ENCODE measurements around the gene SPTB. TPM values are rescaled to one million over a fixed set of nuclear protein-coding genes. Genes with fewer than 3 reads are reported as not detected.

Gene SPTB
- total RNA-seq, 2 donors from 2014 or later = 0.15 to 0.29 TPM

DNA sequence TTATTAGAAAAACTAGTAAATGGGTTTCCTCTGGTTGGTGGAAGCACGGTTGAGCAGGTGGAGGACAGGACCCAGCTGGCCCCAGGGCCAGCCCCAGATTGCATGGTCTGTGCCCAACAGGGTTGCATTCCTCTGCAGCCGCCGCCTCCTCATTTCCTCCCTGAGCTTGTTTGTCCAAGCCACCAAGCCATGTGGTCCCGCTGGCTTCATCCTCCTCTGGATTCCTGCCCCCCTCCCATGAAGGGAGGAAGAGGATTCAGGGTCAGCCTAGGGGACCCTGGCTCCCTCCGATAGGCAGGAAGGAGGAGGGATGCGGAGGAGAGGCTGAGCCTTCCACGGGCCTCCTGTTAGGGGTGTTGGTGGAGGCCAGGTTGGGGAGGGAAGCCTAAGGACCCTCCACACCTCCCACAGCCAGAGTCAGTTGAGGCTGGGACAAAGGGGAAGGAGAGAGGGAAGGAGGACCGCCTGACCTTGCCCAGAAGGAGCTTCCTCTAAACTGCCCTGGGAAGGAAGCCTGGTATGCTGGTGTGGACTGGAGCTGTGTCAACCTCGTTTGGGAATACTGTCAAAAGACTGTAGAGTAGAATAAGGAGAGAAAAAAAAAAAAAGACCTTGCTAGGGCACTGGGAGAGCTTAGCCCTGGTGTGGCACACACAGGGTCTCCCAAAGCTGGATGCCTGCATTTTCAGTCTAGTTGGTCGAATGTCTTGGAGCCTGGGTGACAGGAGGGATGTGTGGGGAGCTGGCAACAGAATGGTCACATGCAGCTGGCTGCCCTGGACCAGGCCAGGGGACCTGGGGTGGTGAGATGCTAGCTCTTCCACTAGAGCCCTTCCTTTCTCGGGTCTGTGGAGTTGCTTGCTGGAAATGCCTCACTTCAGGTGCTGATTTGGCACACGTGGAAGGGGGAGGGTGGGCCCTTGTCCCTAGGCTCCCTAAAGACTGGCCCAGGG is 133.1 kb downstream of the SPTB start:
- H3K4me3 Mint-ChIP-seq = no peak overlapping the region
- no peak for ATAC-seq (replicated peaks)
- H3K4me1 Mint-ChIP-seq = peaks cover 26% of the 10 kb centered on the region
- H3K36me3 Mint-ChIP-seq (ENCODE audit: low read depth) = peaks cover 29% of the 10 kb centered on the region
- no peaks in the 10 kb centered on the region for H3K9me3 Mint-ChIP-seq
- H3K27me3 Mint-ChIP-seq = no peaks in the 10 kb centered on the region
- peak overlapping the region; percentile 18 for H3K27ac Mint-ChIP-seq

DNA sequence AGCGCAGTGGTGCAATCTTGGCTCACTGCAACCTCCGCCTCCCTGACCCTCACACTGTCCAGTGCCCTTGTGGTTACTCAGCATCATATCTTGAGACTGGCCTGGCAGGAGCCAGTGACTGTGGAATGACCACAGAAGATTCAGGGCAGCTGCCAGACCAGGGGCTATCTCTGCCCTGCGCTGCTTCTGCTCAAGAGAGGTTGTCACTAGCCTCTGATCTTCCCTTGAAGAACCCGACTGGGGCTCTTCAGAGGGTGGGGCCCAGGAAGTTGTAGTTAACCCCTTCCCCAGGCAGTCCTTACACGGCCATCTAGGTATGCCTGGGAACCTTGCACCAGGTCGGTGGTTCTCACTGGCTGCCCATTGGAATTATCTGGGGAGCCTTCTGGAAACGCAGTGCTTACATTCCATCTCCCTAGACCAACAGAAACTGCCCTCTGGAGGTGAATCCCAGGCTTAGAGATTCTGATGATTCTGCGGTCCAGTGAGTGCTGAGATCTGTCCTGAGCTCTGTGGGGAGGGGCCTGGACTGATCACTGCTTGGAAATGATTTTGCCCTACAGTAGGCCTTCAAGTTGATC is 134.1 kb downstream of the SPTB start:
- ATAC-seq (replicated peaks) = no peak
- H3K27me3 Mint-ChIP-seq = no peaks in the 10 kb centered on the region
- H3K4me1 Mint-ChIP-seq = peaks cover 31% of the 10 kb centered on the region
- peak overlapping the region; percentile 18 for H3K27ac Mint-ChIP-seq
- H3K4me3 Mint-ChIP-seq = no peak overlapping the region
- peaks cover 39% of the 10 kb centered on the region for H3K36me3 Mint-ChIP-seq (ENCODE audit: low read depth)
- H3K9me3 Mint-ChIP-seq = no peaks in the 10 kb centered on the region

DNA sequence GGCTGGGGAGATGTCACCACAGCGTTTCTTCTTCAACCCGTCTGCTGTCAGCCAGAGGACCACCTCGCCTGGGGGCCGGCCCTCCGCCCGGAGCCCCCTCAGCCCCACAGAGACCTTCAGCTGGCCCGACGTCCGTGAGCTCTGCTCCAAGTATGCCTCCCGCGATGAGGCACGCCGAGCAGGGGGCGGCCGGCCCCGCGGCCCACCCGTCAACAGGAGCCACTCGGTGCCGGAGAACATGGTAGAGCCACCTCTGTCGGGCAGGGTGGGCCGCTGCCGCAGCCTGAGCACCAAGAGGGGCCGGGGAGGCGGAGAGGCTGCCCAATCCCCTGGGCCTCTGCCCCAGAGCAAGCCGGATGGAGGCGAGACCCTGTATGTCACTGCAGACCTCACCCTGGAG is 136.6 kb downstream of the SPTB start:
- Mint-ChIP-seq H3K27me3 (no peaks in the 10 kb centered on the region), H3K4me1 (peaks cover 31% of the 10 kb centered on the region), H3K27ac (no peak overlapping the region), H3K4me3 (no peak overlapping the region), H3K36me3 (ENCODE audit: low read depth) (peaks cover 50% of the 10 kb centered on the region), H3K9me3 (no peaks in the 10 kb centered on the region)
- no peak for ATAC-seq (replicated peaks)

DNA sequence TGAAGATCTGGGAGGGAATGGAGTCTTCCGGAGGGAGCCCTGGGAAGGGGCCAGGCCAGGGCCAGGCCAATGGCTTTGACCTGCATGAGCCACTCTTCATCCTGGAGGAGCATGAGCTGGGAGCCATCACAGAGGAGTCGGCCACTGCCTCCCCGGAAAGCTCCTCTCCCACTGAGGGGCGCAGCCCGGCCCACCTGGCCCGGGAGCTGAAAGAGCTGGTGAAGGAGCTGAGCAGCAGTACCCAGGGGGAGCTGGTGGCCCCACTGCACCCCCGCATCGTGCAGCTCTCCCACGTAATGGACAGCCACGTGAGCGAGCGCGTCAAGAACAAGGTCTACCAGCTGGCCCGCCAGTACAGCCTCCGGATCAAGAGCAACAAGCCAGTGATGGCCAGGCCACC is 137.7 kb downstream of the SPTB start:
- H3K4me1 Mint-ChIP-seq = peaks cover 25% of the 10 kb centered on the region
- no peaks in the 10 kb centered on the region for H3K9me3 Mint-ChIP-seq
- no peak for ATAC-seq (replicated peaks)
- H3K4me3 Mint-ChIP-seq = no peak overlapping the region
- H3K27me3 Mint-ChIP-seq = no peaks in the 10 kb centered on the region
- peaks cover 50% of the 10 kb centered on the region for H3K36me3 Mint-ChIP-seq (ENCODE audit: low read depth)
- H3K27ac Mint-ChIP-seq = no peak overlapping the region

DNA sequence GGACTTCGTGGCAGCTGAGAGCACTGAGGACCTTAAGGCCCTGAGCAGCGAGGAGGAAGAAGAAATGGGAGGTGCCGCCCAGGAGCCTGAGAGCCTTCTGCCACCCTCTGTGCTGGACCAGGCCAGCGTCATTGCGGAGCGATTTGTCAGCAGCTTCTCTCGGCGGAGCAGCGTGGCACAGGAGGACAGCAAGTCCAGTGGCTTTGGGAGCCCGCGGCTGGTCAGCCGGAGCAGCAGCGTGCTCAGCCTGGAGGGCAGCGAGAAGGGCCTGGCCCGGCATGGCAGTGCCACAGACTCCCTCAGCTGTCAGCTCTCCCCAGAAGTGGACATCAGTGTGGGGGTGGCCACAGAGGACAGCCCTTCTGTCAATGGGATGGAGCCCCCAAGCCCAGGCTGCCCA is 138.5 kb downstream of the SPTB start:
- Mint-ChIP-seq H3K4me3 (no peak overlapping the region), H3K36me3 (ENCODE audit: low read depth) (peaks cover 50% of the 10 kb centered on the region), H3K9me3 (no peaks in the 10 kb centered on the region), H3K27ac (peak overlapping the region; percentile 67), H3K27me3 (no peaks in the 10 kb centered on the region), H3K4me1 (peaks cover 20% of the 10 kb centered on the region)
- ATAC-seq (replicated peaks) = no peak

DNA sequence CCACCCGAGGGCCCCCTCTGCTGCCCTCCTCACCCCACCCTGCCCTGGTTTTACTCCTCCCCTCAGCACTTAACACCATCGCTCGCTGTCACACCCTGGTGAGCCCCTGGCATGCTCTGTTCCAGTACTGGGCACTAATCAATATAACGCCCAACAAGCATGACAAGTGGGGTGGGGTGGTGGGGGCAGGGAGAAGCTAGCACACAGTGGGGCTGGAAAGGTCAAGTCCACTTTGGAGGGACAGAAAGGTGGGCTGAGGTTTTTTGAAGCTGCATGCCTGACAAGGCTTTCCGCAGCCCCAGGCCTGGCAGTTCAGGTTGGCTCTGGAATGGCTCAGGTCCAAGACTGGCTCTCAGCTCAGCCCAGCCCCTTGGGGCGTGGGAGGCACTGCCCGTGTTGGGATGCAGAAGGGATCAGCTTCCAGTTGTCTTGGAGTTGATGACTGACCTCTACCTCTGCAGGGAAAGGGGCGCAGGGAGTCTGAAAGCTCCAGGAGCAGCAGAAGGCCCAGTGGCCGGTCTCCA is 141.4 kb downstream of the SPTB start:
- Mint-ChIP-seq H3K27me3 (no peaks in the 10 kb centered on the region), H3K9me3 (no peaks in the 10 kb centered on the region), H3K4me1 (peaks cover 23% of the 10 kb centered on the region), H3K36me3 (ENCODE audit: low read depth) (peaks cover 43% of the 10 kb centered on the region), H3K4me3 (no peak overlapping the region), H3K27ac (no peak overlapping the region)
- ATAC-seq (replicated peaks) = no peak

DNA sequence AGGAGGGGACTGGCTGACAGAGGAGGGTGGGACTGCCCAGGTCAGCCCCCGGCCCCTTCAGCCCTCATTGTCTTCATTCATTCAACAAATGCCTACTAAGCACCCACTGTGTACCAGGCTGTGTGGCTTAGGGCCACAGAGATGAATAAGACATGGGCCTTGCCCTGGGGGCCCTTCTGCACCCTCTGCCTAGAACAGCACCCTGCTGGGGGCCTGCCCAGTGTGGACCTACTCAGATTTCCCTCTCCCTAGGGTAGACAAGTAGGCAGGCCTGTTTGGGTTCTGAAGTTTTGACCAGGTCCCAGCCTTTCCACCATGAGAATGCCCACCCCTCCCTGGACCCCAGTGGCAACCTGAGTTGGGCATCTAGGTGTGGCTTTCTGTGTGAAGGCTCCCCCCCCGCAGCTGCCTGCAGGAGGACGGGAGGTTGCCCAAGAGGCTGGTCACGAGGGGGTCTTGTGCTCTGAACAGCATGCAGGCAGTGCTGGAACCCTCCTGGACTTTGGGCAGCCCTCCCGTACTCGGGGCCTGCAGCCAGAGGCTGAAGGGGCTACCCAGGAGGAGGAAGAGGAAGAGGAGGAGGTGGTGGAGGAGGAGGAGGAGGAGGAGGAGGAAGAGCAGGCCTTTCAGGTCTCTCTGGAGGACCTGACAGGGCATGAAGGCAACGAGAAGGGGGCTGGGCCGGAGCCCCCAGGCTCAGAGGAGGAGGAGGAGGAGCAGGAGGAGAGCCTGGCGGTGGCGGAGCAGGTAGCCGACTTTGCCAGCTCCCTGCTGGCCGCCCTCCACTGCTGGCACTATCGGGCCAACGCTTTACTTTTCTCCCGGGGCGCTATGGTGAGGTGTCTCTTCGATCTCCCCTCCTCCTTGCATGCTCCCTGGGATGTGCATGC is 142.1 kb downstream of the SPTB start:
- H3K4me3 Mint-ChIP-seq = no peak overlapping the region
- no peak for ATAC-seq (replicated peaks)
- peaks cover 48% of the 10 kb centered on the region for H3K36me3 Mint-ChIP-seq (ENCODE audit: low read depth)
- H3K4me1 Mint-ChIP-seq = peaks cover 23% of the 10 kb centered on the region
- H3K27me3 Mint-ChIP-seq = no peaks in the 10 kb centered on the region
- H3K27ac Mint-ChIP-seq = no peak overlapping the region
- no peaks in the 10 kb centered on the region for H3K9me3 Mint-ChIP-seq

DNA sequence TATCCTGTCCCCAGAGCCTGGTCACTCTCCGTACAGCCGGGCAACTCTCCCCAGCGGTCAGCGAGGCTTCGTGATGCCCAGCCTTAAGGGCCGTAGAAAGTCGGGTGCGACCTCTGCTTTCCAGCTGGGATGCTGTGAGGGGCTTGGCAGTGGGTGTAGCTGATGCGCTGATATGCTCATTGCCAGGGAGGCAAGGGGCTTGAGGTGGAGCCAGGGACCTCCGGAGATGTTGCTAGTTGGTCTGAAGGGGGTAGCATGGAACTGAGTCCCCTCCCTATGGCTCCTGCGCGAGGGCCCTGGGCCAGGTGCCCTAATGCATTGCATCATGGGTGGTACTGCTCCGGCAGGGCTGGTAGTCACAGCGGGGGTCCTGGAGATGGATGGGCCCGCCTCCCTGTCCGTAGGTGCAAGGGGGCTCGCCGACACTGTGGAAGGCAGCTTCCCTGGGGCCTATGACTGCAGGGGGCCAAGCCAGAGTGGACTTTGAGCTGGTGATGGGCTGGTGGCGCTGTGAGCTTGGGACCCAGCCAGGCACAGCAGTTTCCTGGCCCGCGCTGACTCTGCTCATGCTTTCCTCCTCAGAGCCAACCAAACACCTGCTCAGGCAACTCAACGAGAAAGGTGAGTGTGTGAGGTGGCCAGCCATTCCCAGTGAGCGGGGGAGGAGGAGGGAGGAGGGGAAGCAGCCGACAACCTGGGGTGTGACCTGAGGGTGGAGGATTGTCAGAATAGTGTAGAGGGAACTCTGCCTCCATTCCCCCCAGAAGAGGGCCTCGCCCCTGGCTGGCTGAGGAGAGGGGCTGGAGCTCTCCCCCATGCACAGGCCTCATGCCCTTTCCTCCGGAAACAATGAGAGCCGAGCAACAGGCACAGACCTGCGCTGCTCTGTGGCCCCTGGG is 143.2 kb downstream of the SPTB start:
- no peak for ATAC-seq (replicated peaks)
- Mint-ChIP-seq H3K9me3 (no peaks in the 10 kb centered on the region), H3K27me3 (no peaks in the 10 kb centered on the region), H3K4me3 (no peak overlapping the region), H3K36me3 (ENCODE audit: low read depth) (peaks cover 43% of the 10 kb centered on the region), H3K27ac (no peak overlapping the region), H3K4me1 (peaks cover 25% of the 10 kb centered on the region)

DNA sequence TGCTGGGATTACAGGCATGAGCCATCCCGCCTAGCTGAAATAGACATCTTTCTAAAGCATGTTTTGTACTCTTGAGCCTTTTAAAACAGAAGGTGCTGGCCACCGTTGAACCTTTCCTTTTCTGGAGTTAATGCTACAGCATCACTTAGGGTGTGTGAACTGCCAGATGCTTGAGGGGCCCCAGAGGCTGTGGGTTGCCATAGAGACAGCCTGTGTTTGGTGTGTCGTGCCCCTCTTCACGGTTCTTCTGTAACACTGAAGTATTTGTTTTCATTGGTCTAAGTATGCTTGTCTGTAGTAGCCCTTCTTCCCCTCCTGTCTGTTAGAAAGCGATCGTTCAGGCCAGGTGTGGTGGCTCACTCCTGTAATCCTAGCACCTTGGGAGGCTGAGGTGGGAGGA is 144.7 kb downstream of the SPTB start:
- peak overlapping the region; percentile 79 for H3K27ac Mint-ChIP-seq
- ATAC-seq (replicated peaks) = no peak
- no peaks in the 10 kb centered on the region for H3K9me3 Mint-ChIP-seq
- peaks cover 28% of the 10 kb centered on the region for H3K4me1 Mint-ChIP-seq
- H3K4me3 Mint-ChIP-seq = no peak overlapping the region
- H3K27me3 Mint-ChIP-seq = no peaks in the 10 kb centered on the region
- peaks cover 44% of the 10 kb centered on the region for H3K36me3 Mint-ChIP-seq (ENCODE audit: low read depth)

DNA sequence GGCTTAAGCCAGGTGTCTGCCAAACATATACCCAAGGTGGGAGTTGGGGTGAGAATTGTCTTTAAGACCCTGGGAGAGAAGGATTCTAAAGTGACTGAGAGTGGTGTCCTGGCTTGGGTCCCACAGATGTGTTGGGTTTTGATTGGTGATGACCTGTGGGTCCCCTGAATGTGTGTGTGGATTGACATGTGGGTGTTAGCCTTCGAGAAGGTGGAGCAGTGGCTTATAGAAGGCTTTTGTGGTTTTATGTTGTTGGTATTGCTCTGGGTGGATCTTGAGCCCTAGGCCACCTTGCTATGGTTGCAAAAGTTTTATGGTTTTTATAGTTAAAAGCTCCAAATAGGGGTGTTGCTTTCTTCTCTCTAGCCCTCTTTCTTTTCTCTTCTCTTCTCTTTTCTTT is 145.8 kb downstream of the SPTB start:
- peak overlapping the region; percentile 3 for H3K4me3 Mint-ChIP-seq
- H3K36me3 Mint-ChIP-seq (ENCODE audit: low read depth) = peaks cover 39% of the 10 kb centered on the region
- no peaks in the 10 kb centered on the region for H3K27me3 Mint-ChIP-seq
- peaks cover 38% of the 10 kb centered on the region for H3K4me1 Mint-ChIP-seq
- no peaks in the 10 kb centered on the region for H3K9me3 Mint-ChIP-seq
- peak overlapping the region; percentile 29 for H3K27ac Mint-ChIP-seq
- no peak for ATAC-seq (replicated peaks)

DNA sequence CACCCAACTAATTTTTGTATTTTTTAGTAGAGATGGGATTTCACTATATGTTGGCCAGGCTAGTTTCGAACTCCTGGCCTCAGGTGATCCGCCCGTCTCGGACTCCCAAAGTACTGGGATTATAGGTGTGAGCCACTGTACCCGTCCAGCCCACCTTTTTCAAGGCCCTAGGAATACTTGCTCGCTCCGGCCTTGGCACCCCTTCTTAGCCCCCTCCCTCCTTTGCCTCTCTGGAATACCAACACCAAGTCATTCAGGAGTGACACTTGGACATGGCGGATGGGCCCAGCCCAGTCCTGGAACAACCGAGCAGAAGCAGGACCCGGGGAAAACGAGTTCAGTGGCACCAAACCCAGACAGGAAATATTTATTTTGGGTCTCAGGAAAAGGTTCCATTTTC is 146.4 kb downstream of the SPTB start:
- no peaks in the 10 kb centered on the region for H3K27me3 Mint-ChIP-seq
- H3K36me3 Mint-ChIP-seq (ENCODE audit: low read depth) = peaks cover 39% of the 10 kb centered on the region
- no peak for ATAC-seq (replicated peaks)
- peak overlapping the region; percentile 29 for H3K27ac Mint-ChIP-seq
- no peaks in the 10 kb centered on the region for H3K9me3 Mint-ChIP-seq
- H3K4me3 Mint-ChIP-seq = no peak overlapping the region
- peaks cover 38% of the 10 kb centered on the region for H3K4me1 Mint-ChIP-seq

DNA sequence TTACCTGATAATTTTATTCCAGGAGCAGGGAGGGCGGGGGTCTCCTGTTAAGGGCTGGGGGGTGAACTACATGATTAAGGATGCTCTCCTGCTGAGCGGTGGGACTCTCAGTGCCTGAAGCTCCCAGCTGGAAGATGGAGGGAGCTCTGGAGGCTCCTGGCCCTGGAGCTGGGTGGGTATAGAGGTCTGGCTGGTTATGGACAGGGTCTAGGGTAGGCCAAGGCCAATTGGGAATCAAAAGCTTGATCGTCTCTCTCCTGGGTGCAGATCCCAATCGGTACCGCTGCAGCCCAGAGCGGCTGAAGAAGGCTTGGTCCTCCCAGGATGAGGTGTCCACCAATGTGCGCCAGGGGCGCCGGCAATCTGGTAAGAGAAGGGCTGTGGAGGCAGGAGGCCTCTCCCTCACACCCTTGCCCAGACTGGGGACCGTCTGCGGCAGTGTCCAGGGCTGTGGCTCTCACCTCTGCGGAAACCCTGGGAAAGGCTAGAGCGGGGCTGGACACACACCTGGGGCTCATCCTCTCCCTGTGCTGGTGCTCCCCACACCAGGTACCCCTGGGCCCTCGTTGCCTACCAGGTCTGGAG is 147.1 kb downstream of the SPTB start:
- ATAC-seq (replicated peaks) = no peak
- Mint-ChIP-seq H3K27ac (no peak overlapping the region), H3K27me3 (no peaks in the 10 kb centered on the region), H3K4me1 (peaks cover 38% of the 10 kb centered on the region), H3K4me3 (no peak overlapping the region), H3K36me3 (ENCODE audit: low read depth) (peaks cover 39% of the 10 kb centered on the region), H3K9me3 (no peaks in the 10 kb centered on the region)

DNA sequence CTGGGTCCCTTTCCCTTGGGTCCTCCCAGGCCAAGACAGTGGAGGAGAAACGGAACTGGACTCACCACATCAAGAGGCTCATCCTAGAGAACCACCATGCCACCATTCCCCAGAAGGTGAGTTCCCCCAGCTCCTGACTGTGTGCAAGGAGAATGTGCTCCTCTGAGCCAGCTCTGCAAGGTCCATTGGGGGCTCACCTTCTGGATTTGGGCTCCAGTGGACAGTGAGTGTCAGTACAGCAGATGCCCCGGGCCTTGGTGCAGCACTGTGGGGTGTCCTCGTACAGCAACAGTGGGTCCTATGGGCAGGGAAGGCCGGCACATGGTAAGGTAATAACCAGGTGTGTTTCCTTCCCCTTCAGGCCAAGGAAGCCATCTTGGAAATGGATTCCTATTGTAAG is 147.6 kb downstream of the SPTB start:
- peaks cover 39% of the 10 kb centered on the region for H3K36me3 Mint-ChIP-seq (ENCODE audit: low read depth)
- H3K27me3 Mint-ChIP-seq = no peaks in the 10 kb centered on the region
- H3K4me1 Mint-ChIP-seq = peaks cover 38% of the 10 kb centered on the region
- no peak overlapping the region for H3K4me3 Mint-ChIP-seq
- no peaks in the 10 kb centered on the region for H3K9me3 Mint-ChIP-seq
- ATAC-seq (replicated peaks) = no peak
- no peak overlapping the region for H3K27ac Mint-ChIP-seq

Measured in activated T-helper 17 cell treated with anti-CD3 and anti-CD28 coated beads, Interleukin-2, amount 50 U/mL, for 72 hours (primary cell).